Measurements from ENCODE around the gene VAV2. TPM values are rescaled to one million over a fixed set of nuclear protein-coding genes. Genes with fewer than 3 reads are reported as not detected.
A peak's percentile ranks its signal among the peaks of the same experiment; 100 is the strongest.

The VAV2 gene
- total RNA-seq, 1 donor = 13.4 TPM

DNA sequence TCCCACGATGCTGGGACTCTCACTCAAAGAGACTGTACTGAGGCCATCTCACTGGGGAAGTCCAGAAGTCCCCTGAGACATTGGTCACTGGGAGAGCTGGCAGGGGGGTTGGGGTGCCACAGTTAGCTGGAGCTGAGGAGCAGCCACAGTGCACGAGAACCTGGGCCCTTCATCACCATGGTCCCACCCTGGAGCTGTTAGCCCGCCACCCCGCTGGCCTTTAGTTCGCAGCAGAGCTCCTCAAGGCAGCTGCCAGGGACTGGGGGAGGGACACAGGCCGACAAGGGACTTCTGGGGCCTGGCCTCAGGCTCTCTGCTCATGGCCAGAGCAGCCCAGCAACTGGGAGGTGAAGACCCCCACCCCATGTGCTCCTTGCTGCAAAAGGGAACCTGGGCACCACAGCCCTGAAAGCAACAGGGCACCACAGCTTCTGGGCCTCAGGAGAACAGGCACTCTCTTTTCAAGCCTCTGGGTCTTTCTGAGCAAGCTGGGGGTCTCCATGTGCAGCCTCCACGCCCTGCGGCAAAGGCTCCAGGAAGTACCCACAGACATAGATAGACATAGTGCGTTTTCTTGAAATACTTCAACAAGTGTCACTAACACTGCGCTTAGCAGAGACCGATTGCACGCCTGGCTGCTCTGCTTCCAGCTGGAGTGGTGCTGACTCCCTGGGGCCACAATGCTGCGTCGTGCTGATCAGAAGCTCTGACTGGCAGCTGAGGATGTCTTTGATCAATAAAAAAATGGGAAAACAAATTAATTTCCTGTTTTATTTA, 46.0 kb downstream of the VAV2 start:
- no peak overlapping the region for H3K4me3 ChIP-seq (ENCODE audit: low read depth, low read length)
- TF ChIP-seq, protein P1, sequence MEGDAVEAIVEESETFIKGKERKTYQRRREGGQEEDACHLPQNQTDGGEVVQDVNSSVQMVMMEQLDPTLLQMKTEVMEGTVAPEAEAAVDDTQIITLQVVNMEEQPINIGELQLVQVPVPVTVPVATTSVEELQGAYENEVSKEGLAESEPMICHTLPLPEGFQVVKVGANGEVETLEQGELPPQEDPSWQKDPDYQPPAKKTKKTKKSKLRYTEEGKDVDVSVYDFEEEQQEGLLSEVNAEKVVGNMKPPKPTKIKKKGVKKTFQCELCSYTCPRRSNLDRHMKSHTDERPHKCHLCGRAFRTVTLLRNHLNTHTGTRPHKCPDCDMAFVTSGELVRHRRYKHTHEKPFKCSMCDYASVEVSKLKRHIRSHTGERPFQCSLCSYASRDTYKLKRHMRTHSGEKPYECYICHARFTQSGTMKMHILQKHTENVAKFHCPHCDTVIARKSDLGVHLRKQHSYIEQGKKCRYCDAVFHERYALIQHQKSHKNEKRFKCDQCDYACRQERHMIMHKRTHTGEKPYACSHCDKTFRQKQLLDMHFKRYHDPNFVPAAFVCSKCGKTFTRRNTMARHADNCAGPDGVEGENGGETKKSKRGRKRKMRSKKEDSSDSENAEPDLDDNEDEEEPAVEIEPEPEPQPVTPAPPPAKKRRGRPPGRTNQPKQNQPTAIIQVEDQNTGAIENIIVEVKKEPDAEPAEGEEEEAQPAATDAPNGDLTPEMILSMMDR (IDR thresholded peaks at IDR 0.05; ENCODE audit: insufficient read depth, low read depth, low read length) = no peak
- no peak for DNase-seq (ENCODE audit: low read depth)

DNA sequence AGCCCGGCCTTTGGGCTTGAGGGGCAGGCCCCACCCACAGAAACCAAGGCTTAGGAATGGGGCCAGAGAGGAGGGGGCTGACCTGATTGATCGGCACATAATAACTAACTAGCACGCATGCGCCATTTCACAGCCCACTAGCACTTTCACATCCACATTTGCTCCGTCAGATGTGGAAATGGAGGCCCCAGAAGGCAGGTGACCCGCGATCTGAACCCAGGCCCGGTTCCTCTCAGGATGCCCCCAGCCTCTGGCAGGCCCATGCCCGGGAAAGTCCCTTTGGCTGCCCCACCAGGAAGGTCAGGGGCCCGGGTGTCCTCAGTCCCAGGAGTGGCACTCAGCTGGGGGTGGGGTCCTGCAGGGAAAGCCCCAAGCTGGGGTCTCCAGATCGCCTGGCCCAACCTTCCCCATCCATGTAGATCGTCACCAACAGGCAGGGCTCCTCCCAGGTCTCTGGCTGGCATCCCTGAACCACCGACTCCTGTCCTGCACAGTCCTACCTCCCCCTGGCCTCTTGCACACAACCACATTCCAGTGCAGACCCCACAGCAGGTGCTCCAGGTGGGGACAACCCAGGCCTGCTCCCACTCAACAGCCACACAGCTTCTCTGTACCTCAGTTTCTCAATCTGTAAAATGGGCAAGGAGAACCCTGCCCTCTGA, 46.7 kb downstream of the VAV2 start:
- TF ChIP-seq, protein P1 (IDR thresholded peaks at IDR 0.05; ENCODE audit: insufficient read depth, low read depth, low read length) = no peak
- H3K4me3 ChIP-seq (ENCODE audit: low read depth, low read length) = no peak overlapping the region
- DNase-seq (ENCODE audit: low read depth) = no peak

DNA sequence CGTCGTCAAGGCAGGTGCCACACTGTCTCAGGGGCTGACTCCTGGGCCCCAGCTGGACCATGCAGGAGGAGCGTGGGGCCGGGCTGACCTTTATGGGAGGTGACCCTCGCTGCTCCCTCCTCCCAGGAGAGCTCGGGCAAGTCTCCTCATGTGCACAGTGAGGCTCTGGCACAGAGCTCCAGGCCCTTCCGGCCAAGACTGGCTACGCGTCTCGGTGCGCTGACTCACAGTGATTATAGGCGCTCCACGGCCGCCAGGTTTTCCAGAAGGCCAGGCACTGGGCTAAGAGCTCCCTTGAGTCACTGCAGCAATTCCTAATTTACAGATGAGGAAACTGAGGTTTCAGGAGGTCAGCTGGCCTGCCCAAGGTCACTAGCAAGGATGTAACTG, 47.4 kb downstream of the VAV2 start:
- peak; percentile 38 for DNase-seq (ENCODE audit: low read depth)
- TF ChIP-seq, protein P1 (IDR thresholded peaks at IDR 0.05; ENCODE audit: insufficient read depth, low read depth, low read length) = no peak
- no peak overlapping the region for H3K4me3 ChIP-seq (ENCODE audit: low read depth, low read length)

DNA sequence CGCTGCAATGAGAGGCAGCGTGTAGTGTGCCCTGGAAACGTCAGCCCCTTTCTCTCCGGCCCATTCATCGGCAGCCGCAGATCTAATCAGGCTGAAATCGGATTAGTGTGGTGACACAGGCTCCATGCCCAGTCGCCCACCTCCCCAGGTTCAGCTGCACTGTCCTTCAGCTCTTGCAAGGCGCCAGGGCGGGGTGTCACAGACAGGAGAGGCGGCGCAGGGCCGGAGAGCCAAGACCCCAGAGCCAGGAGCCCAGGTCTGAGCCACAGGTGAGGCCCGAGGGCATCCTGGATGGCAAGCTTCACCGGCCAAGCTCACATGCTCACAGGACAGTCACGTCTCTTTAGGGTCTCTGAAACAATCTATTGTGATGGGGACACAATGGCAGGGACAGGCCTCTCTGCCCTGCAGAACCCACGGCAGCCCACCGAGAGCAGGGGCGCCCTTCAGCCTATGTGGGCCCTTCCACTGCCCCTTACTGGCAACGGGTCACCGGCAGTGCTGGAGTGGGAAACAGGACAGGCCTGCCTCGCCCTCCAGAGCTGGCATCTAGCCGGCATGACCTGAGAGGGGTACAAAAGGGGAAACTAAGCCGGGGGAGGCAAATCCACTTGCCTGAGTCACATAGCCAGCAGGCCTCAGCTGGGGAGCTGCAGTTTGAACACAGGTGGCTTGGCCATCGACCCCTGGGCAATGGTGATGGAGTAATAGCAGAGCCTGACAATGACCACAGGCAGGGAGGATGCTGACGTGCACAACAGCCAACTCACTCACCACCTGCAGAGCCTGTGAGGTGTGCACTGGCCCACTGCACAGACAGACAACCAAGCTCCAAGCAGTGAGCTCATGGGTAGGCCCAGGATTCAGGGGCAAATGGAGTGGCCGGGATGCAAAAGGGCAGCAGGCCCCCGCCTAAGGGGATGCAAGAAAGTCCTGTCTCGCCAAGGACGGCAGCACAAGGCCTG, 48.1 kb downstream of the VAV2 start:
- TF ChIP-seq, protein P1 (IDR thresholded peaks at IDR 0.05; ENCODE audit: insufficient read depth, low read depth, low read length) = no peak
- no peak for DNase-seq (ENCODE audit: low read depth)
- H3K4me3 ChIP-seq (ENCODE audit: low read depth, low read length) = no peak overlapping the region

DNA sequence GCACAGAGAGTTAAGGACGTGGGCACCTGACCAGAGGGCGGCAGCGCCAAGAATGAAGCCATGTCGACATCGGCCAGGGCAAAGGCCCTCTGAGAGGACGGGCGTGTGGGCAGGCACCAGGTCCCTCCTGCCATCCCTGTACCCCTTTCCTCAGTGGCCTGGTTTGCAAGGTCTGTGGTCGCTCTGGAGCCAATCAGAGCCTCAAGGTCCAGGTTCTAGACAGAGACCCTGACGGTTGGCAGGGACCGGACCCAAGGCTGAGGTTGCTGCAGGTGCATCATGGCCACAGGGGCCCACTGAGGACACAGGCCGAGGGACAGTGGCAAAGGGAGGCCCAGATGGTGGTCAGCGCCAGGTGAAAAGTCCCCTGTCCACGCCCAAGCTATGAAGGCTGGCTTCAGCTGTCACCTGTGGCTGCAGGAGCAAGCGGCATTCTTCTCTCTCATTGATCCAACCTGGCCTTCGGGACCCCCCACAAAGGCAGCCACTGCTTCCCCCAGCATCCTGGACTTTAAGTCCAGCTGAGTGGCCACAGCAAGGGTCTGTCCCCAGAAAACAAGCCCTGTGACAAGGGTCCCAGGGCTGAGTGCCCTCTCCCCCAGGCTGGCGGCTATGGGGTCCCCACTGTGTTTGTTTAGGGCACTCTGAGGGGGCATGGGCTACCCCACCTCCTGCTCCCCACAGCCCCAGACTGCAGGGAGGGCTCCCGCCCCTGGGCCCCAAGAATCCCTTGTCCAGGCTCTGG, 48.9 kb downstream of the VAV2 start:
- TF ChIP-seq, protein P1 (IDR thresholded peaks at IDR 0.05; ENCODE audit: insufficient read depth, low read depth, low read length) = no peak

More for the DNA sequence above, 48.9 kb downstream of the VAV2 start:
- DNase-seq (ENCODE audit: low read depth) = no peak
- no peak overlapping the region for H3K4me3 ChIP-seq (ENCODE audit: low read depth, low read length)

Measured in fibroblast of villous mesenchyme (primary cell).